Kidney (tissue), 14 donors: ENCODE data around the gene WDR17. TPM values are rescaled to one million over a fixed set of nuclear protein-coding genes. Genes with fewer than 3 reads are reported as not detected.
A peak's percentile ranks its signal among the peaks of the same experiment; 100 is the strongest.

Source experiments
- DNase-seq, 5 donors: peaks; one replicate each; pipeline ENCODE4 v3.0.0-alpha.2; 2013 to 2020
- FAIRE-seq: peaks from 2 replicates; lab custom pipeline; 2012; peaks lifted over from hg19 to GRCh38; lab: Jason Lieb, UNC
- H3K27ac ChIP-seq, 2 donors: one replicate each; pipeline ENCODE4 v1.7.0; 2013; ENCODE audit warnings: low read depth in 2 of 2, low read length in 2 of 2, inconsistent platforms in 1 of 2
- H3K27me3 ChIP-seq: one replicate; pipeline ENCODE4 v1.7.1; 2013; ENCODE audit warnings: low read length, inconsistent platforms; ENCODE audit not compliant: control insufficient read depth, insufficient read depth
- H3K36me3 ChIP-seq, 3 donors: one replicate each; pipeline versions ENCODE4 v1.7.0 to v1.7.1; 2013; ENCODE audit warnings: low read length in 3 of 3, control low read depth in 1 of 3, inconsistent platforms in 1 of 3; ENCODE audit not compliant: insufficient read depth in 3 of 3, control insufficient read depth in 2 of 3
- H3K4me1 ChIP-seq, 3 donors: one replicate each; pipeline versions ENCODE4 v1.7.0 to v1.7.1; 2013; ENCODE audit warnings: low read length in 3 of 3, inconsistent platforms in 1 of 3, low read depth in 1 of 3; ENCODE audit not compliant: control insufficient read depth in 2 of 3, insufficient read depth in 2 of 3
- H3K4me3 ChIP-seq, 3 donors: one replicate each; pipeline versions ENCODE4 v1.7.0 to v1.8.1; 2013; ENCODE audit warnings: low read length in 3 of 3, control low read depth in 1 of 3, inconsistent platforms in 1 of 3
- H3K9ac ChIP-seq, 3 donors: one replicate each; pipeline versions ENCODE4 v1.7.0 to v1.7.1; 2013; ENCODE audit warnings: low read length in 3 of 3, control low read depth in 1 of 3, inconsistent platforms in 1 of 3
- H3K9me3 ChIP-seq, 3 donors: one replicate each; pipeline versions ENCODE4 v1.7.0 to v1.7.1; 2013; ENCODE audit warnings: low read length in 3 of 3, control low read depth in 1 of 3, inconsistent platforms in 1 of 3; ENCODE audit not compliant: control insufficient read depth in 2 of 3, insufficient read depth in 1 of 3
- CTCF ChIP-seq: IDR thresholded peaks from 3 replicates; pipeline ENCODE4 v1.5.1; 2012; ENCODE audit warnings: mild to moderate bottlenecking, moderate library complexity, borderline replicate concordance; ENCODE audit not compliant: insufficient read depth; ENCODE audit errors: extremely low read depth
- intact Hi-C: fragments of 100-400 bp; cut with DNase I; formaldehyde crosslinking; loops from one replicate; pipeline ENCODE4 v1.11.1; 2022
- polyA plus RNA-seq: library from polyadenylated mRNA; stranded (reverse); fragments of 350-450 nt; fragmentation: Illumina TruSeq; extraction: RNeasy Lipid Tissue Mini Kit (QIAGEN cat#74804); gene quantifications from one replicate; pipeline ENCODE4 v1.2.3, GENCODE V29; 2014; ENCODE audit warnings: low read depth, low replicate concordance; ENCODE audit not compliant: insufficient read depth
- total RNA-seq: library from RNA; stranded (reverse); fragmentation: NEBNext Ultra II Directional; extraction: Animal tissue kit (Norgen Biotek cat#: 25700); gene quantifications from one replicate; pipeline ENCODE4 v1.2.1, GENCODE V29; 2021
- donor health status: control.
- donor health status: control.
- donor health status: control.
- donor health status: control.
- donor health status: control.
- donor health status: DM: yes; HTN: yes; CAD: no.
- donor health status: Normal renal cell carcinoma (clear cell type).

WDR17 gene
- total and polyA plus RNA-seq, 2 donors from 2014 or later: 1.4 to 6.4 TPM

- no peaks in the 10 kb centered on the region for H3K27me3 ChIP-seq
- no peaks in the 10 kb centered on the region for H3K36me3 ChIP-seq
- intact Hi-C loops: no loop called here
- DNase-seq: peak in 2 of 5 donors; percentile 4 to 30
- no peaks in the 10 kb centered on the region for H3K9me3 ChIP-seq
- FAIRE-seq: peak; percentile 82
- no peaks in the 10 kb centered on the region for H3K4me1 ChIP-seq
- H3K27ac ChIP-seq: no peak overlapping the region
- TF ChIP-seq CTCF: peak; percentile 32
- H3K9ac ChIP-seq: no peak overlapping the region
- no peak overlapping the region for H3K4me3 ChIP-seq
Observed at GRCh38 chr4:176150356-176150682, 84.7 kb downstream of the WDR17 start.

- H3K9ac ChIP-seq: no peak overlapping the region
- H3K4me1 ChIP-seq: no peaks in the 10 kb centered on the region
- no peaks in the 10 kb centered on the region for H3K36me3 ChIP-seq
- H3K4me3 ChIP-seq: no peak overlapping the region
- intact Hi-C loops: no loop called here
- no peak for FAIRE-seq
- H3K27me3 ChIP-seq: no peaks in the 10 kb centered on the region
- TF ChIP-seq CTCF: no peak
- no peak for DNase-seq
- H3K27ac ChIP-seq: no peak overlapping the region
- H3K9me3 ChIP-seq: no peaks in the 10 kb centered on the region
Observed at GRCh38 chr4:176150704-176151103, 85.1 kb downstream of the WDR17 start.

GRCh38 chr4:176153124-176153523 is 87.5 kb downstream of the WDR17 start:
- no peaks in the 10 kb centered on the region for H3K36me3 ChIP-seq
- H3K27me3 ChIP-seq: no peaks in the 10 kb centered on the region
- no peak overlapping the region for H3K9ac ChIP-seq
- no peak overlapping the region for H3K4me3 ChIP-seq
- no peak for DNase-seq
- no peak for TF ChIP-seq CTCF
- intact Hi-C loops: no loop called here
- no peaks in the 10 kb centered on the region for H3K4me1 ChIP-seq
- no peak for FAIRE-seq
- H3K27ac ChIP-seq: no peak overlapping the region
- H3K9me3 ChIP-seq: no peaks in the 10 kb centered on the region

GRCh38 chr4:176156656-176157055 is 91.0 kb downstream of the WDR17 start:
- no peak overlapping the region for H3K9ac ChIP-seq

More at GRCh38 chr4:176156656-176157055, 91.0 kb downstream of the WDR17 start:
- intact Hi-C loops: no loop called here
- no peaks in the 10 kb centered on the region for H3K36me3 ChIP-seq
- no peak for TF ChIP-seq CTCF
- H3K4me1 ChIP-seq: no peaks in the 10 kb centered on the region
- H3K27ac ChIP-seq: no peak overlapping the region
- DNase-seq (no peak), FAIRE-seq (no peak)
- no peak overlapping the region for H3K4me3 ChIP-seq
- no peaks in the 10 kb centered on the region for H3K27me3 ChIP-seq
- no peaks in the 10 kb centered on the region for H3K9me3 ChIP-seq
